Fibroblast of lung (primary cell): ENCODE data around the gene ARMC2.

ENCODE experiments used
- EZH2 ChIP-seq: IDR thresholded peaks from 2 replicates; pipeline ENCODE4 v1.5.1; 2012; ENCODE audit warnings: low read length, control low read depth, mild to moderate bottlenecking; ENCODE audit errors: missing control alignments
- TF ChIP-seq, protein P1 (sequence below), 2 donors: IDR thresholded peaks in 1 of 2; conservative IDR thresholded peaks in 1 of 2; 1 replicate in 1 of 2; 2 replicates in 1 of 2; pipeline ENCODE4 v1.5.1; 2011 to 2012; ENCODE audit warnings: low read length in 2 of 2, control low read depth in 1 of 2, inconsistent platforms in 1 of 2, low read depth in 1 of 2, mild to moderate bottlenecking in 1 of 2

DNA sequence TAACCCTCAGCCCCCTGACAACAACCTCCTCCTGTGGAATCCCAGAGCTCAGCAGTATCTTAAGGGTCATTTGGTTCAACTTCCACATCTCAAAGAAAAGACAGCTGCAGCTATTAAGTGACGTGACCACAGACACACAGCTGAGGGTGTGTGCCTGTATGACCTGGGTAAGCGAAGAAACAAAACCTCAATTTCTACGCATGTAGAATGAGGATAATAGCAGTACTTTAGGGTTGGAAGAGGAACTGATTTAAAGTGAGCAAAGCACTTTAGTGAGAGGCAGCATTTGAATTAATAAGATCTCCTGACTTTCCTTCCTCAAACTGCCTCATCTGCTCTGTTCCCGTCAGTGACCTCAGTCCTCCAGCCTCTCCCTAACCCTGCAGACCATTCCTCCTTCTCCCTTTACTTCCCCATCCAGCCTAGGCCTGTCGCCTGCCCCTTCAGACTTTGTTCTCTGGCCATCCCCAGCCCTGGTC lies 6.8 kb upstream of the ARMC2 start:
- TF ChIP-seq, protein P1, sequence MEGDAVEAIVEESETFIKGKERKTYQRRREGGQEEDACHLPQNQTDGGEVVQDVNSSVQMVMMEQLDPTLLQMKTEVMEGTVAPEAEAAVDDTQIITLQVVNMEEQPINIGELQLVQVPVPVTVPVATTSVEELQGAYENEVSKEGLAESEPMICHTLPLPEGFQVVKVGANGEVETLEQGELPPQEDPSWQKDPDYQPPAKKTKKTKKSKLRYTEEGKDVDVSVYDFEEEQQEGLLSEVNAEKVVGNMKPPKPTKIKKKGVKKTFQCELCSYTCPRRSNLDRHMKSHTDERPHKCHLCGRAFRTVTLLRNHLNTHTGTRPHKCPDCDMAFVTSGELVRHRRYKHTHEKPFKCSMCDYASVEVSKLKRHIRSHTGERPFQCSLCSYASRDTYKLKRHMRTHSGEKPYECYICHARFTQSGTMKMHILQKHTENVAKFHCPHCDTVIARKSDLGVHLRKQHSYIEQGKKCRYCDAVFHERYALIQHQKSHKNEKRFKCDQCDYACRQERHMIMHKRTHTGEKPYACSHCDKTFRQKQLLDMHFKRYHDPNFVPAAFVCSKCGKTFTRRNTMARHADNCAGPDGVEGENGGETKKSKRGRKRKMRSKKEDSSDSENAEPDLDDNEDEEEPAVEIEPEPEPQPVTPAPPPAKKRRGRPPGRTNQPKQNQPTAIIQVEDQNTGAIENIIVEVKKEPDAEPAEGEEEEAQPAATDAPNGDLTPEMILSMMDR (conservative IDR thresholded peaks at IDR 0.05 in 1 of 2, IDR thresholded peaks at IDR 0.05 in 1 of 2; ENCODE audit: low read depth in 1 of 2, low read length in 2 of 2): no peak
- TF ChIP-seq EZH2: no peak
